HG02970 (cell line): ENCODE results near the gene ACP3.
"Not testable (repeated sequence)": the region's sequence is repeated elsewhere in the genome, so short reads cannot be mapped to it uniquely, and the experiment has no call there.

Source experiments
- ATAC-seq: cut with Tn5 transposase; IDR thresholded peaks from one replicate; pipeline ENCODE4 v1.9.1; 2021; ENCODE audit warnings: mild to moderate bottlenecking, moderate library complexity, moderate number of reproducible peaks; ENCODE audit not compliant: unreplicated experiment, low FRiP score

ACP3 gene, protein sequence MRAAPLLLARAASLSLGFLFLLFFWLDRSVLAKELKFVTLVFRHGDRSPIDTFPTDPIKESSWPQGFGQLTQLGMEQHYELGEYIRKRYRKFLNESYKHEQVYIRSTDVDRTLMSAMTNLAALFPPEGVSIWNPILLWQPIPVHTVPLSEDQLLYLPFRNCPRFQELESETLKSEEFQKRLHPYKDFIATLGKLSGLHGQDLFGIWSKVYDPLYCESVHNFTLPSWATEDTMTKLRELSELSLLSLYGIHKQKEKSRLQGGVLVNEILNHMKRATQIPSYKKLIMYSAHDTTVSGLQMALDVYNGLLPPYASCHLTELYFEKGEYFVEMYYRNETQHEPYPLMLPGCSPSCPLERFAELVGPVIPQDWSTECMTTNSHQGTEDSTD

GRCh38 chr3:132317229-132317948 lies at the start of gene ACP3:
TSS of gene ACP3 (plus strand) at chr3:132317407. CDS start at chr3:132317457, 50 bp downstream.
- ATAC-seq: no peak

- ATAC-seq: no peak
Observed at GRCh38 chr3:132268956-132269355, 48.3 kb upstream of the ACP3 start.

DNA sequence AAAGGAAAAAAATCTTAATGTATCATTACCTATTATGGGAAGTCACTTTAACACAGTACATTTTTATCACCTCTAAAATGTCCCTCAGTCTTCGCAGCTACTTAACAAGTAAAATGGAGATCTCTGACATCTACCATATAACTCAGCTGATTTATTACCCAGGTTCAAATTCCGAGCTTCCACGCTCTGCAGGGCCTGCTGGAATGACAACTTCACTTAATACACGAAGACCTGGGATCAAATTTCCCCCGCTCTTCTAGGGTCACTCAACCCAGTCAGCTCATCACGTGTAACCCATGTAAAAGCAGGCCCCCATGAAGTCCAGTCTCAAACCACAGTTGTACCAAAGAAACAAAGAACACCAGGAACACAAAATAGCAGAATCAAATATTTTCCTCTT lies 44.2 kb upstream of the ACP3 start:
- ATAC-seq: no peak

DNA sequence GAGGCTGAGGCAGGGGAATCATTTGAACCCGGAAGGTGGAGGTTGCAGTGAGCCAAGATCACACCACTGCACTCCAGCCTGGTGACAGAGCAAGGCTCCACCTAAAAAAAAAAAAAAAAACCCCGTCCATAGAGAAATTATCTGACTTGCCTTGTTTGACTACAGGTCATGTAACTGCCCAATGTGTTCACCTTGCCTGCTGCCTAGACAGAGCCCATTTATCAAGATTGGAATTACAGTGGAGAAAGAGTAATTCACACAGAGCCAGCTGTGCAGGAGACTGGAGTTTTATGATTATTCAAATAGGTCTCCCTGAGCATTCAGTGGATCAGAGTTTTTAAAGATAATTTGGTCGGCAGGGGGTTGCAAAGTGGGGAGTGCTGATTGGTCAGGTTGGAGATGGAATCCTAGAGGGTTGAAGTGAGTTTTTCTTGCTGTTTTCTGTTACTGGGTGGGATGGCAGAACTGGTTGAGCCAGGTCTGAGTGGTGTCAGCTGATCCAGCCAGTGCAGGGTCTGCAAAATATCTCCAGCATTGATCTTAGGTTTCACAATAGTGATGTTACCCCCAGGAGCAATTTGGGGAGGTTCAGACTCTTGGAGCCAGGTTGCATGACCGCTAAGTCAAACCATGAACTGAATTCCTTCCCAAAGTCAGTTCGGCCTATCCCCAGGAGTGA lies 40.8 kb upstream of the ACP3 start:
- no peak for ATAC-seq

DNA sequence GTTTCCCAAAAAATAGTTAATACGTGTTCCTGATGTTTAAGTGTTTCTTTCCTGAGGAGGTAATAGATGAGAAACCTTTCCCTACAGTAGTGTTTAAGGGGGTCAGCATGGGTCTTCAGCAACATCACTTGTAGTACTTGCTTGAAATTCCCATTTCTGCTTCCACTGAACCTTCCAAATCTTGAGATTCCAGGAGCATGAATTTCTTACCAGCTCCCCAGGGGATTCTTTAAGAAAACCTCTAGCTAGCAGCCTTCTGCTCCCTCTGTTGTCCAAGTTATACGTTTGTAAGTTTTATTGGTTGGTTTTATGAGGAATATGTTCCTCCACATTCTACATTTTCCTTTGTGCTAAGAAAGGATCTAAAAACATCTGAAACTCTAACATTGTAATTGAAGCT lies 38.2 kb upstream of the ACP3 start:
- no peak for ATAC-seq

DNA sequence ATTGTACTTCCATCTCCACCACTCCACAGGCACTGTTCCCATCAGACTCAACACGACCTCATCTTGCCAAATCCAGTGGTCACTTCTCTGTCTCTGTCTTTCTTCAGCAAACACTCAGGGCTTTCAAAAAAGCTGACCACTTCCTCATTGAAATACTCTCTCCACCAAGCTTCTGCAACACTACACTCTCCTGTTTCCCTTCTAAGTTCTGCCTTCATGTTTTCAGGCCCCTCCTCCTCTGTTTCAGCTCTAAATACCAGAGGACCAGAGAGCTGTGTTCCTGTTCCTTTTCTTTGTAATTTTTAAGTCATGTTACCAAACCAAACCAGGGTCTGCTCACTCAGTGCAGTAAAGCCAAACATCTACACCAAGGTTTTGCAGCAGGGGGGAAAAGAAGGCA lies 33.8 kb upstream of the ACP3 start:
- no peak for ATAC-seq

DNA sequence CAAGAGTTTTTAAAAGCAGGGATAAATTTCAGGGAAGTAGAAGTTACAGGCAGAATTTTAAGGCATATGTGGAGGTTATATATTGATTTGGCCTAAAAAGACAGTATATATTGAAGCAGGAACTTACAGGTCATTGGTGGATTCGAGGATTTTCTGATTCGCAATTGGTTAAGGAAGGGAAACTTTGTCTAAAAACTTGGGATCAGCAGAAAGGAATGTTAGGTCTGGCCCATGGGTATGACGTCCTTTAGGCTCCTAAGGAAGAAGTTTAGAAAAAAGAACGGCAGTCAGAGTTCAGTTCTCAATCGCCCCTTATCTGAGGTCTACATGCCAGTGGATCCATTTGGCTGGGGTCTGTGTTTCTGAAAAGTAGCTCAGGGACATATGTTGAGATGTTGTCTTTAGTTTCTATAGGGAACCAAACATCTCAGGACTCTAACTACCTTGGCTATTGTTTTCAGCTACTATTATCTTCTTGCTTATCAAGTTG lies 33.2 kb upstream of the ACP3 start:
- no peak for ATAC-seq

GRCh38 chr3:132284781-132285619 lies 32.2 kb upstream of the ACP3 start:
- ATAC-seq: no peak

GRCh38 chr3:132285620-132285945 lies 31.6 kb upstream of the ACP3 start:
- ATAC-seq: no peak

GRCh38 chr3:132286035-132286434 lies 31.2 kb upstream of the ACP3 start:
- ATAC-seq: no peak

GRCh38 chr3:132288357-132288756 lies 28.9 kb upstream of the ACP3 start:
- ATAC-seq: no peak

- ATAC-seq: no peak
Observed at GRCh38 chr3:132289316-132289715, 27.9 kb upstream of the ACP3 start.

DNA sequence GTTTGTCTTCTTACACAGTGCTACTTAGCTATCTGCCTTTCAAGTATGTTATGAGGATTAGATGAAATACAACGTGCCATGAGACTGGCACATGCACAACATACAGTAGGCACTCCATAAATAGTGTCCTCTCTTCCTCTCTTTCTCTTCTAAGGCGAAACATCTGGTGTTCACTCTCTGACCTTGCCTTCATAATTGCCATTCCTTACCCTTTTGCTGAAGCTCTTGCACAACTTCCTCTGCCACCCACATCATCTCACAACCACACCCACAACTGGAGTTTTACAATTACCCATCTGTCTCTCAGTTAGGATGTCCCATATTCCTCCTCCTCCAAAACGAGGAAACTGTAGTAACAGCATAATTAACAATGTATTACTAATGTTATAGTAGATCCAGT lies 26.4 kb upstream of the ACP3 start:
- ATAC-seq: no peak

DNA sequence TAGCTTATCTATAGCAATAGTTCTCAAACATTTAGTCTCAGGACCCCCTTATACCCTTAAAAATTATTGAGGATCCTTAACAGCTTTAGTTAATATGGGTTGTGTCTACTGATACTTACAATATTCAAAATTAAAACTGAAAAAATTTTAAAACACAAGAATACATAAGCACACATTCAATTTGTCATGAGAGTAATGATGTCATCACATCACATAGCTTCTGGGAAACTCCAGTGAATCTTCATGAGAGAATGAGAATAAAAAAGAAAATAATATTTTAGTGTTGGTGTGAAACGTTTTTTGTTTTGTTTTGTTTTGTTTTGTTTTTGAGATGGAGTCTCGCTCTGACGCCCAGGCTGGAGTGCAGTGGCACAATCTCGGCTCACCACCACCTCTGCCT lies 25.2 kb upstream of the ACP3 start:
- no peak for ATAC-seq

- no peak for ATAC-seq
Observed at GRCh38 chr3:132293251-132293650, 24.0 kb upstream of the ACP3 start.

- ATAC-seq: no peak
Observed at GRCh38 chr3:132294906-132295305, 22.3 kb upstream of the ACP3 start.

DNA sequence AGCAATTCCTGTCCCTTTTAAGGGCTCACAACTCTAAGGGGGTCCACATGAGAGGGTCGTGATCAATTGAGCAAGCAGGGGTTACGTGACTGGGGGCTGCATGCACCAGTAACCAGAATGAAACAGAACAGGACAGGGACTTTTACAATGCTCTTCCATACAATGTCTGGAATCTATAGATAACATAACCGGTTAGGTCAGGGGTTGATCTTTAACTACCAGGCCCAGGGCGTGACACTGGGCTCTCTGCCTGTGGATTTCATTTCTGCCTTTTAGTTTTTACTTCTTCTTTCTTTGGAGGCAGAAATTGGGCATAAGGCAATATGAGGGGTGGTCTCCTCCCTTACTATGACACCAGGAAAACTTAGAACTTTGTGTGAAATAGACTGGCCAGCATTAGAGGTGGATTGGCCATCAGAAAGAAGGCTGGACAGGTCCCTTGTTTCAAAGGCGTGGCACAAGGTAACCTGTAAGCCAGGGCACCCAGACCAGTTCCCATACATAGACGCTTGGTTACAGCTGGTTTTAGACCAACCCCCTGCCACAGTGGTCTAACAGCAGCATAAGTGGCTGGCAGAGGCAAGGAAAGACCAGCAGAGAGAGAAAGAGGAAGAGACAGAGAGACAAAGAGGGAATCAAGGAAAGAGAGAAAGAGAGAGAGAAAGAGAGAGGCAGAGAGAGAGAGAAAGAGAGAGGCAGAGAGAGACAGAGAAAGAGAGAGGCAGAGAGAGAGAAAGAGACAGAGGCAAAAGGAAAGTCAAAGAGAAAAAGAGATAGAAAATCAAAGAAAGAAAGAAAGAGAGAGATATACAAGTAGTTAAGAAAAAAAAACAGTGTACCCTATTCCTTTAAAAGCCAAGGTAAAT lies 13.6 kb upstream of the ACP3 start:
- ATAC-seq: not testable (repeated sequence)

DNA sequence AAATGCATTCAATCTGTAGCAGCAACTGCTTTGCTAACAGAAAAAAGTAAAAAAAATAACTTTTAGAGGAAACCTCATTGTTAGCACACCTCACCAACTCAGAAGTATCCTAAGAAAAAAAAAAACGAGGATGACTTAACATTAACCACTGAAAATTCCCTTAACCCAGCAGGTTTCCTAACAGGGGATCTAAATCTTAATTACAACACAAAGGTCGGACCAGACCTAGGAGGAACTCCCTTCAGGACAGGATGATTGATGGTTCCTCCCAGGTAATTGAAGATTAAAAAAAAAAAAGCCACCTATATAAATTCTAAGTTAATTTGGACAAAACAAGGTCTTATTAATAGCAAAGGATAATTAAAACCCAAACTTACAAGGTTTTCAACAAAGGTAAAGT lies 12.9 kb upstream of the ACP3 start:
- ATAC-seq: not testable (repeated sequence)

DNA sequence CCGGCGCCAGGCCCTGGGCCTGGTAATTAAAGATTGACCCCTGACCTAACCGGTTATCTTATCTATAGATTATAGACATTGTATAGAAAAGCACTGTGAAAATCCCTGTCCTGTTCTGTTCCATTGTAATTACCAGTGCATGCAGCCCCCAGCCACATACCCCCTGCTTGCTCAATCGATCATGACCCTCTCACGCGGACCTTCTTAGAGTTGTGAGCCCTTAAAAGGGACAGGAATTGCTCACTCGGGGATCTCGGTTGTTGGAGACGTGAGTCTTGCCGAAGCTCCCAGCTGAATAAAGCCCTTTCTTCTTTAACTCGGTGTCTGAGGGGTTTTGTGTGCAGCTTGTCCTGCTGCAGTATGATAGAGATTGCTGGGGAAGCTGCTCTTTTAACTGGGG lies 7.2 kb upstream of the ACP3 start:
- not testable (repeated sequence) for ATAC-seq

- ATAC-seq: no peak
Observed at GRCh38 chr3:132311316-132311715, 5.9 kb upstream of the ACP3 start.
